Mucosa of descending colon (tissue), 3 donors: ENCODE results near the gene TKT. TPM values are rescaled to one million over a fixed set of nuclear protein-coding genes. Genes with fewer than 3 reads are reported as not detected.

Experiments
- ATAC-seq: fragments of 200-7000 bp; cut with Tn5 transposase; one replicate; pipeline ENCODE4 v1.9.1; 2020; ENCODE audit warnings: mild to moderate bottlenecking, moderate library complexity
- DNase-seq, 3 donors: peaks; one replicate each; pipeline ENCODE4 v3.0.0-alpha.2; 2020
- H3K36me3 ChIP-seq: fragments of 200-600 bp; one replicate; pipeline ENCODE4 v1.8.0; 2021; ENCODE audit warnings: low read depth, mild to moderate bottlenecking
- H3K4me1 ChIP-seq: fragments of 200-600 bp; one replicate; pipeline ENCODE4 v1.8.0; 2021; ENCODE audit warnings: low read depth, mild to moderate bottlenecking
- H3K4me3 ChIP-seq: fragments of 200-600 bp; one replicate; pipeline ENCODE4 v1.8.0; 2021; ENCODE audit warnings: mild to moderate bottlenecking
- H3K9me3 ChIP-seq: fragments of 200-600 bp; one replicate; pipeline ENCODE4 v1.8.0; 2021; ENCODE audit warnings: mild to moderate bottlenecking
- CTCF ChIP-seq: fragments of 200-600 bp; IDR thresholded peaks from one replicate; pipeline ENCODE4 v1.8.0; 2022; ENCODE audit warnings: antibody characterized with exemption, mild to moderate bottlenecking
- intact Hi-C, 2 donors: fragments of 100-400 bp; cut with DNase I in 1 of 2; cut with micrococcal nuclease in 1 of 2; formaldehyde crosslinking; loops; one replicate each; pipeline versions ENCODE4 v1.11.0 to v1.11.1; 2022; cut with DNase I, micrococcal nuclease
- total RNA-seq, 3 donors: library from RNA; stranded (reverse); fragmentation: NEBNext Ultra II Directional in 2 of 3; extraction: Animal tissue kit (Norgen Biotek cat#: 25700) in 2 of 3; gene quantifications; one replicate each; pipeline versions ENCODE4 v1.2.1 to v1.2.4, GENCODE V29; 2021 to 2023
- donor health status: DM: no; HTN: no; CAD: no; lungs with moderate emphysema.
- donor health status: DM: no; HTN: no; CAD: no.
- donor health status: DM: no; HTN: yes; CAD: no.

The TKT gene
- total RNA-seq, 3 donors from 2014 or later = 180 to 260 (median 226) TPM

GRCh38 chr3:53264718-53265117 lies 8.9 kb upstream of the TKT start:
- no peak for DNase-seq
- no peak for TF ChIP-seq CTCF

GRCh38 chr3:53263907-53264306 lies 8.1 kb upstream of the TKT start:
- intact Hi-C loops = no loop called here
- Histone ChIP-seq H3K4me1 (no peaks in the 10 kb centered on the region), H3K9me3 (no peaks in the 10 kb centered on the region), H3K36me3 (no peaks in the 10 kb centered on the region), H3K4me3 (no peak overlapping the region)
- no peak for ATAC-seq
- DNase-seq = no peak
- TF ChIP-seq CTCF = no peak

More at GRCh38 chr3:53264718-53265117, 8.9 kb upstream of the TKT start:
- H3K4me3 ChIP-seq = no peak overlapping the region
- H3K9me3 ChIP-seq = no peaks in the 10 kb centered on the region
- peak; percentile 9 for ATAC-seq
- H3K4me1 ChIP-seq = peaks cover under 1% of the 10 kb centered on the region
- intact Hi-C loops = no loop called here
- H3K36me3 ChIP-seq = no peaks in the 10 kb centered on the region

GRCh38 chr3:53261712-53262111 lies 5.9 kb upstream of the TKT start:
- ATAC-seq = no peak
- DNase-seq = no peak
- no peaks in the 10 kb centered on the region for H3K4me1 ChIP-seq
- H3K36me3 ChIP-seq = no peaks in the 10 kb centered on the region
- H3K4me3 ChIP-seq = no peak overlapping the region
- no peak for TF ChIP-seq CTCF
- H3K9me3 ChIP-seq = no peaks in the 10 kb centered on the region
- intact Hi-C loops = no loop called here

GRCh38 chr3:53260286-53260785 lies 4.5 kb upstream of the TKT start:
- Histone ChIP-seq H3K9me3 (no peaks in the 10 kb centered on the region), H3K4me1 (no peaks in the 10 kb centered on the region), H3K36me3 (no peaks in the 10 kb centered on the region), H3K4me3 (no peak overlapping the region)
- intact Hi-C loops = no loop called here
- ATAC-seq = no peak
- no peak for TF ChIP-seq CTCF
- DNase-seq = no peak

GRCh38 chr3:53259427-53260259 lies 3.8 kb upstream of the TKT start:
- H3K4me3 ChIP-seq = no peak overlapping the region
- TF ChIP-seq CTCF = no peak
- H3K4me1 ChIP-seq = peaks cover 2% of the 10 kb centered on the region
- no peaks in the 10 kb centered on the region for H3K36me3 ChIP-seq
- DNase-seq (no peak), ATAC-seq (no peak)
- H3K9me3 ChIP-seq = no peaks in the 10 kb centered on the region
- intact Hi-C loops = no loop called here
